K562 (cell line): Measurements from ENCODE around the gene TMCO4. TPM values are rescaled to one million over a fixed set of nuclear protein-coding genes. Genes with fewer than 3 reads are reported as not detected.

Experiments used
- BACH1 ChIP-seq: fragments of 200-800 bp; sonication (Bioruptor generic); IDR thresholded peaks from 2 replicates; pipeline ENCODE4 v1.6.1; 2016; ENCODE audit warnings: missing genetic modification characterization, missing compliant biosample characterization
- CTBP1 ChIP-seq: fragments of 450-650 bp; IDR thresholded peaks from 2 replicates; pipeline ENCODE4 v1.6.1; 2016; ENCODE audit warnings: borderline replicate concordance
- CXXC5 ChIP-seq: fragments of 250-450 bp; sonication (Bioruptor Pico); IDR thresholded peaks from 2 replicates; pipeline ENCODE4 v1.8.0; 2022; ENCODE audit warnings: inconsistent platforms, mild to moderate bottlenecking, moderate library complexity
- DEAF1 ChIP-seq: fragments of 450-650 bp; formaldehyde crosslinking; IDR thresholded peaks from 2 replicates; pipeline ENCODE4 v1.4.0; 2020; ENCODE audit warnings: mild to moderate bottlenecking, moderate library complexity
- LARP7 ChIP-seq: fragments of 450-650 bp; IDR thresholded peaks from 2 replicates; pipeline ENCODE4 v1.6.1; 2016
- NFE2 ChIP-seq: IDR thresholded peaks from 2 replicates; pipeline ENCODE4 v1.6.1; 2014; ENCODE audit warnings: antibody characterized with exemption, low read depth
- NFRKB ChIP-seq: fragments of 450-650 bp; IDR thresholded peaks from 2 replicates; pipeline ENCODE4 v1.6.1; 2016; ENCODE audit warnings: low read depth
- NR2C2 ChIP-seq, 2 experiments: fragments of 200-800 bp in 1 of 2; sonication (Bioruptor generic) in 1 of 2; sonication (generic) in 1 of 2; formaldehyde crosslinking in 1 of 2; IDR thresholded peaks; 2 replicates each; pipeline versions ENCODE4 v1.6.1 to v1.8.0; 2016 to 2022; ENCODE audit warnings: mild to moderate bottlenecking in 1 of 2, missing compliant biosample characterization in 1 of 2, missing genetic modification characterization in 1 of 2, missing genetic modification reagents in 1 of 2
- POLR2G ChIP-seq: fragments of 200-400 bp; formaldehyde crosslinking; IDR thresholded peaks from 2 replicates; pipeline ENCODE4 v1.6.1; 2017; ENCODE audit warnings: low read depth, mild to moderate bottlenecking, antibody characterized with exemption, low read length, moderate library complexity
- RAD21 ChIP-seq, 2 experiments: fragments of 250-450 bp in 1 of 2; fragments of 450-650 bp in 1 of 2; sonication (Bioruptor Pico) in 1 of 2; formaldehyde crosslinking in 1 of 2; IDR thresholded peaks in 1 of 2; conservative IDR thresholded peaks in 1 of 2; 2 replicates each; pipeline versions ENCODE4 v1.4.0 to v1.8.0; 2020 to 2022; ENCODE audit warnings: mild to moderate bottlenecking in 2 of 2, moderate library complexity in 1 of 2
- RBM15 ChIP-seq: fragments of 200-400 bp; formaldehyde crosslinking; IDR thresholded peaks from 2 replicates; pipeline ENCODE4 v1.6.1; 2018; ENCODE audit warnings: mild to moderate bottlenecking, low read length, moderate library complexity; ENCODE audit not compliant: insufficient read depth
- REST ChIP-seq, 2 experiments: fragments of 450-650 bp; formaldehyde crosslinking in 1 of 2; IDR thresholded peaks; 2 replicates each; pipeline versions ENCODE4 v1.4.0 to v1.6.1; 2014 to 2020; ENCODE audit warnings: mild to moderate bottlenecking in 2 of 2, borderline replicate concordance in 1 of 2, low read depth in 1 of 2
- SIN3A ChIP-seq, 2 experiments: fragments of 150-350 bp in 1 of 2; IDR thresholded peaks; 2 replicates each; pipeline ENCODE4 v1.6.1; 2011 to 2016; ENCODE audit warnings: borderline replicate concordance in 2 of 2, low read depth in 2 of 2, low read length in 2 of 2, mild to moderate bottlenecking in 2 of 2, moderate library complexity in 2 of 2; ENCODE audit not compliant: control insufficient read depth in 1 of 2
- SOX6 ChIP-seq: fragments of 450-650 bp; IDR thresholded peaks from 2 replicates; pipeline ENCODE4 v1.6.1; 2014; ENCODE audit warnings: mild to moderate bottlenecking
- TAF15 ChIP-seq: fragments of 200-400 bp; formaldehyde crosslinking; IDR thresholded peaks from 2 replicates; pipeline ENCODE4 v1.6.1; 2017; ENCODE audit warnings: mild to moderate bottlenecking, low read depth, low read length, moderate library complexity
- ZKSCAN1 ChIP-seq: fragments of 150-350 bp; IDR thresholded peaks from 2 replicates; pipeline ENCODE4 v1.6.1; 2016; ENCODE audit warnings: low read depth, low read length
- ZKSCAN3 ChIP-seq: fragments of 250-450 bp; sonication (Bioruptor Pico); IDR thresholded peaks from 2 replicates; pipeline ENCODE4 v1.4.0; 2020
- ZNF263 ChIP-seq: sonication (generic); formaldehyde crosslinking; IDR thresholded peaks from 2 replicates; pipeline ENCODE4 v1.8.0; 2022; ENCODE audit warnings: mild to moderate bottlenecking, missing genetic modification reagents, borderline replicate concordance
- ZNF695 ChIP-seq: fragments of 450-650 bp; formaldehyde crosslinking; IDR thresholded peaks from 2 replicates; pipeline ENCODE4 v1.4.0; 2020; ENCODE audit warnings: mild to moderate bottlenecking, moderate library complexity
- polyA plus RNA-seq, 8 experiments: library from polyadenylated mRNA; depleted of rRNA in 4 of 8; stranded (reverse) in 5 of 8; unstranded in 3 of 8; fragments of >200 nt; fragmentation: Nextera tagmentation in 2 of 8; fragmentation: Illumina TruSeq in 1 of 8; extraction: Ambion mirVana in 2 of 8; extraction: Trizol in 1 of 8; gene quantifications; 2 replicates each; pipeline versions ENCODE4 v1.2.1 to v1.2.3, GENCODE V29; 2011 to 2014; ENCODE audit warnings: inconsistent platforms in 1 of 8, missing spikeins in 1 of 8
- total RNA-seq, 7 experiments: library from RNA; depleted of rRNA in 6 of 7; stranded (reverse); fragments of >200 nt in 6 of 7; fragmentation: Illumina TruSeq in 2 of 7; extraction: Trizol in 2 of 7; gene quantifications; 2 replicates each; pipeline versions ENCODE4 v1.2.1 to v1.2.3, GENCODE V29; 2011 to 2021; ENCODE audit warnings: low replicate concordance in 1 of 7

Gene TMCO4
- total and polyA plus RNA-seq, 9 of the 15 experiments (the other 6 are each of a cell fraction or from before 2014, with no cell fraction given) = 0.06 to 2.1 (median 1.2) TPM

GRCh38 chr1:19651141-19651737 is 148.5 kb downstream of the TMCO4 start (continued):
- TF ChIP-seq CXXC5 = peak; percentile 32; the same call in 1 of the 2 replicates
- no peak for TF ChIP-seq POLR2G
- peak; percentile 88 for TF ChIP-seq DEAF1 (CRISPR knock-in tag)
- no peak for TF ChIP-seq NFE2
- TF ChIP-seq NFRKB = no peak
- TF ChIP-seq ZKSCAN3 = no peak
- no peak for TF ChIP-seq RBM15
- no peak for TF ChIP-seq TAF15
- TF ChIP-seq NR2C2 (CRISPR knock-in tag; IDR thresholded peaks at IDR 0.05) = no peak
- no peak for TF ChIP-seq NR2C2 (tag; IDR thresholded peaks at IDR 0.05)
- TF ChIP-seq CTBP1 = peak; percentile 45; the same call in 1 of the 2 replicates
- peak in 1 of 2 experiments; percentile 30; a peak in 1 of 4 replicates for TF ChIP-seq SIN3A (IDR thresholded peaks at IDR 0.05; ENCODE audit: borderline replicate concordance in 2 of 2, control insufficient read depth in 1 of 2, low read depth in 2 of 2, low read length in 2 of 2)
- TF ChIP-seq LARP7 = no peak
- peak; percentile 26; the same call in 1 of the 2 replicates for TF ChIP-seq ZNF263 (CRISPR knock-in tag)
- no peak for TF ChIP-seq ZKSCAN1
- peak; percentile 84 for TF ChIP-seq REST (IDR thresholded peaks at IDR 0.05; ENCODE audit: borderline replicate concordance)
- no peak for TF ChIP-seq REST (CRISPR knock-in tag; IDR thresholded peaks at IDR 0.05; ENCODE audit: low read depth)
- TF ChIP-seq ZNF695 (CRISPR knock-in tag) = 0 out of 2 replicates have a peak, but pooled peaks have one; percentile 28
- no peak for TF ChIP-seq BACH1 (tag)
- peak; percentile 91 to 98 for TF ChIP-seq RAD21 (CRISPR knock-in tag; conservative IDR thresholded peaks at IDR 0.05 in 1 of 2, IDR thresholded peaks at IDR 0.05 in 1 of 2)
- TF ChIP-seq SOX6 = no peak
